GM12878 (cell line): ENCODE data around the gene NHERF1.

ENCODE experiments used
- CTCF ChIP-seq, 3 experiments: IDR thresholded peaks in 2 of 3; conservative IDR thresholded peaks in 1 of 3; 2 replicates each; pipeline ENCODE4 v1.5.1; 2011; ENCODE audit warnings: low read depth in 3 of 3, low read length in 3 of 3, mild to moderate bottlenecking in 3 of 3, control low read depth in 2 of 3, moderate library complexity in 2 of 3, inconsistent platforms in 1 of 3, mixed read lengths in 1 of 3; ENCODE audit not compliant: control insufficient read depth in 2 of 3, insufficient read depth in 1 of 3; ENCODE audit errors: extremely low read depth in 1 of 3
- IRF3 ChIP-seq: fragments of 450-650 bp; IDR thresholded peaks from 2 replicates; pipeline ENCODE4 v1.6.1; 2014; ENCODE audit warnings: mild to moderate bottlenecking
- JUND ChIP-seq: IDR thresholded peaks from 2 replicates; pipeline ENCODE4 v1.6.1; 2012; ENCODE audit warnings: low read depth, mild to moderate bottlenecking, low read length, improper control_type of control experiment, moderate library complexity
- MTA3 ChIP-seq: IDR thresholded peaks from 2 replicates; pipeline ENCODE4 v1.6.1; 2012; ENCODE audit warnings: low read length, inconsistent platforms, borderline replicate concordance
- YY1 ChIP-seq: IDR thresholded peaks from 2 replicates; pipeline ENCODE4 v1.6.1; 2011; ENCODE audit warnings: low read depth, mild to moderate bottlenecking, low read length
- ZNF274 ChIP-seq: IDR thresholded peaks from one replicate; pipeline ENCODE4 v1.8.0; 2011; ENCODE audit not compliant: insufficient read length, insufficient read depth
- ZZZ3 ChIP-seq: IDR thresholded peaks from 2 replicates; pipeline ENCODE4 v1.6.1; 2011; ENCODE audit warnings: low read depth; ENCODE audit not compliant: control insufficient read depth, insufficient read length

- TF ChIP-seq JUND (no peak), MTA3 (no peak), CTCF (IDR thresholded peaks at IDR 0.05 in 2 of 3, conservative IDR thresholded peaks at IDR 0.05 in 1 of 3; ENCODE audit: control insufficient read depth in 2 of 3, extremely low read depth in 1 of 3, insufficient read depth in 1 of 3, low read depth in 3 of 3, low read length in 3 of 3) (no peak), ZZZ3 (no peak), IRF3 (no peak), ZNF274 (no peak), YY1 (no peak)
Measured at GRCh38 chr17:74750327-74751069, 2.1 kb downstream of the NHERF1 start.
